Activated naive CD8-positive, alpha-beta T cell treated with anti-CD3 and anti-CD28 coated beads for 36 hours (primary cell): Measurements from ENCODE around the gene SPINK8. TPM values are rescaled to one million over a fixed set of nuclear protein-coding genes. Genes with fewer than 3 reads are reported as not detected.
"Not testable (repeated sequence)": the region's sequence is repeated elsewhere in the genome, so short reads cannot be mapped to it uniquely, and the experiment has no call there.

Experiments used
- DNase-seq: peaks from one replicate; pipeline ENCODE4 v3.0.0; 2021
- H3K27ac Mint-ChIP-seq: one replicate; pipeline ENCODE4 v1.8.0; 2022; ENCODE audit warnings: mild to moderate bottlenecking, moderate library complexity, mixed read lengths
- H3K27me3 Mint-ChIP-seq: one replicate; pipeline ENCODE4 v1.8.0; 2022; ENCODE audit warnings: mild to moderate bottlenecking, mixed read lengths
- H3K36me3 Mint-ChIP-seq: one replicate; pipeline ENCODE4 v1.8.0; 2021; ENCODE audit warnings: mild to moderate bottlenecking, mixed read lengths
- H3K4me1 Mint-ChIP-seq: one replicate; pipeline ENCODE4 v1.8.0; 2021; ENCODE audit warnings: mixed read lengths
- H3K4me3 Mint-ChIP-seq: one replicate; pipeline ENCODE4 v1.8.0; 2022; ENCODE audit warnings: mild to moderate bottlenecking, moderate library complexity, mixed read lengths
- H3K9me3 Mint-ChIP-seq: one replicate; pipeline ENCODE4 v1.8.0; 2022; ENCODE audit warnings: mixed read lengths
- total RNA-seq, 2 experiments: library from RNA; stranded (reverse); gene quantifications; one replicate each; pipeline ENCODE4 v1.2.3, GENCODE V29; 2021

Gene SPINK8
- total RNA-seq, 2 experiments from 2014 or later, result not detected

DNA sequence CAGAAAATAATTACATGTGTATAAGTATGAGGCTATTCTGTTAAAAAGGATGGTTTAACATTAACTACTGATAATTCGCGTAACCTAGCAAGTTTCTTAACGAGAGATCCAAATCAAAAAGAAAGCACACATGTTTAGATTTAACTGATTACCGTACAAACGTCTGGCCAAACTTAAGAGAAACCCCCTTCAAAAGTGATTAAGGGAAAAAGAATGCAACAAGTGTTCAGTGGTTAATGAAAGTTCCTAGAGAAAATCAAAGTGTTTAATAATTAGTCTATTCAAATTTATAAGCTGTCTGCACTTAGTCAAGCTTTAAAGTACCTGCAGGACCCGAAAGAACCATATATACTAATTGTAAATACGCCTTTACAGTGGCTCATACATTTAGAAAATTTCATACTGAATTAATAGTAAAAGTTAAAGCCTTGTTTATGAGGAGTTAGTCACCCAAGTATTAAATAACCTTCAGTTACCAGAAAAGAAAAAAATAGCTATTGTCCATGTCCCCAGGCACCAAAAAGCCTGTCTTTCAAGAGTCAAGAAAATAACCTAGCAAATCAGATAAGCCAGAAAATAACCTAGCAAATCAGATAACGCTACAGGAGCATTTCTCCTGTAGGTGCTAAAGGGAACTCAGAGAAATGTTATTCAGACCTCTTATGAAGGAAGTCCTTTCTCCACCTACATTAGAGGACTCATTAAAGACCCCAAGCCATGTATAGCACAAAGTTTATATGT, 58.0 kb downstream of the SPINK8 start:
- peaks cover 11% of the 10 kb centered on the region for H3K36me3 Mint-ChIP-seq
- no peak overlapping the region for H3K27ac Mint-ChIP-seq
- H3K4me1 Mint-ChIP-seq, result peaks cover 12% of the 10 kb centered on the region
- peaks cover 2% of the 10 kb centered on the region for H3K9me3 Mint-ChIP-seq
- H3K27me3 Mint-ChIP-seq, result no peaks in the 10 kb centered on the region
- no peak overlapping the region for H3K4me3 Mint-ChIP-seq
- DNase-seq, result no peak

GRCh38 chr3:48274452-48274851, 59.0 kb downstream of the SPINK8 start:
- Mint-ChIP-seq H3K27ac (no peak overlapping the region), H3K4me1 (peaks cover 22% of the 10 kb centered on the region), H3K9me3 (peaks cover 2% of the 10 kb centered on the region), H3K36me3 (peaks cover 20% of the 10 kb centered on the region), H3K4me3 (no peak overlapping the region), H3K27me3 (no peaks in the 10 kb centered on the region)
- no peak for DNase-seq

DNA sequence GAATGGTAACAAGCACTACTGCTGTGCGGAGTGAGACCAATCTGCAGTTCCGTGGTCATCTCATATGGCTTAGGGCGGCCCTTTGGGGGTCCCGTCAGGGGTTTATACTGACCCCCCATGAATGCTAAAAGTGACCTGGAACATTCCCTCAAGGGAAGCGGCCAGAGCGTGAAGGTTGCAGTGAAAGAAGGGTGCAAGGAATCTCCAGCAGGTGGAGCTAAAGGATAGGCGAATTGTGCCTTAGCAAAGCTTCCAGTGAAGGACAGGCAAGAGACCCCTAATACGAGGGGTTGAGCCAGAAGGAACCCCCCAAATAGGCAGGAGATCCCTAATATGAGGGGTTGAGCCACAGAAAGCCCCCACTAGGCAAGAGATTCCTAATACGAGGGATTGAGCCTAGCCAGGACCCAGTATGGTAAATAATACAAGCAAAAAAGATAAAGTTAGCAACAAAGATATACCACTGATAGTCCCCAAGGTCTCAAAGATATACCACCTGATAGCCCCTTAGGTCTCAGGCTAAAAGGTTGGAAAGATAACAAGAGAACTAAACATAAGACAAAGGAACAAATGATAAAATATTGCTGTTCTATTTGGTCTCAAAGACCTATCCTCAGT, 59.8 kb downstream of the SPINK8 start:
- peak; percentile 43 for DNase-seq
- Mint-ChIP-seq H3K4me1 (peaks cover 30% of the 10 kb centered on the region), H3K27me3 (no peaks in the 10 kb centered on the region), H3K27ac (no peak overlapping the region), H3K36me3 (peaks cover 25% of the 10 kb centered on the region), H3K9me3 (peaks cover 2% of the 10 kb centered on the region), H3K4me3 (no peak overlapping the region)

GRCh38 chr3:48271763-48272498, 61.5 kb downstream of the SPINK8 start:
- H3K27me3 Mint-ChIP-seq, result no peaks in the 10 kb centered on the region
- H3K4me1 Mint-ChIP-seq, result peaks cover 45% of the 10 kb centered on the region
- H3K9me3 Mint-ChIP-seq, result peaks cover 2% of the 10 kb centered on the region
- H3K36me3 Mint-ChIP-seq, result peaks cover 35% of the 10 kb centered on the region
- no peak for DNase-seq
- no peak overlapping the region for H3K27ac Mint-ChIP-seq
- H3K4me3 Mint-ChIP-seq, result no peak overlapping the region

GRCh38 chr3:48271223-48271622, 62.2 kb downstream of the SPINK8 start:
- peaks cover 36% of the 10 kb centered on the region for H3K36me3 Mint-ChIP-seq
- not testable (repeated sequence) for DNase-seq

GRCh38 chr3:48270306-48270705, 63.2 kb downstream of the SPINK8 start:
- DNase-seq, result no peak
- Mint-ChIP-seq H3K4me1 (peaks cover 50% of the 10 kb centered on the region), H3K9me3 (peaks cover 2% of the 10 kb centered on the region), H3K4me3 (no peak overlapping the region), H3K27ac (peak overlapping the region; percentile 75), H3K36me3 (peaks cover 36% of the 10 kb centered on the region), H3K27me3 (no peaks in the 10 kb centered on the region)

More at GRCh38 chr3:48271223-48271622, 62.2 kb downstream of the SPINK8 start:
- H3K4me3 Mint-ChIP-seq, H3K9me3 Mint-ChIP-seq, H3K27me3 Mint-ChIP-seq, H3K27ac Mint-ChIP-seq: not testable (repeated sequence)
- H3K4me1 Mint-ChIP-seq, result peaks cover 47% of the 10 kb centered on the region

GRCh38 chr3:48269592-48269991, 63.9 kb downstream of the SPINK8 start:
- H3K36me3 Mint-ChIP-seq, result peaks cover 36% of the 10 kb centered on the region
- no peaks in the 10 kb centered on the region for H3K27me3 Mint-ChIP-seq
- peak overlapping the region; percentile 37 for H3K4me3 Mint-ChIP-seq
- H3K4me1 Mint-ChIP-seq, result peaks cover 50% of the 10 kb centered on the region
- peaks cover 2% of the 10 kb centered on the region for H3K9me3 Mint-ChIP-seq
- DNase-seq, result no peak
- peak overlapping the region; percentile 95 for H3K27ac Mint-ChIP-seq

DNA sequence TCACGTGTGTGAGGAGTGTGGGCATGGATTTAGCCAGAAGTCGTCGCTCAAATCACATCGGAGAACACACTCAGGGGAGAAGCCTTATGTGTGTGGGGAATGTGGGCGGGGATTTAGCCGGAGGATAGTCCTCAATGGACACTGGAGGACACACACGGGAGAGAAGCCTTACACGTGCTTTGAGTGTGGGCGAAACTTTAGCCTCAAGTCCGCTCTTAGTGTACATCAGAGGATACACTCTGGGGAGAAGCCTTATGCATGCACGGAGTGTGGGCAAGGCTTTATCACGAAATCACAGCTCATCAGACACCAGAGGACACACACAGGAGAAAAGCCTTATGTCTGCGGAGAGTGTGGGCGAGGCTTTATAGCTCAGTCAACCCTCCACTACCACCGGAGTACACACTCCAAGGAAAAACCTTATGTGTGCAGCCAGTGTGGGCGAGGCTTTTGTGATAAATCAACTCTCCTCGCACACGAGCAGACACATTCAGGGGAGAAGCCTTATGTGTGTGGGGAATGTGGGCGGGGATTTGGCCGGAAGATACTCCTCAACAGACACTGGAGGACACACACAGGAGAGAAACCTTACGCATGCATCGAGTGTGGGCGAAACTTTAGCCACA, 64.4 kb downstream of the SPINK8 start:
- Mint-ChIP-seq H3K4me3 (peak overlapping the region; percentile 60), H3K27ac (peak overlapping the region; percentile 95), H3K4me1 (peaks cover 50% of the 10 kb centered on the region), H3K36me3 (peaks cover 39% of the 10 kb centered on the region), H3K27me3 (no peaks in the 10 kb centered on the region), H3K9me3 (peaks cover 2% of the 10 kb centered on the region)
- peak; percentile 51 for DNase-seq

GRCh38 chr3:48268381-48268935, 65.0 kb downstream of the SPINK8 start:
- peak overlapping the region; percentile 95 for H3K27ac Mint-ChIP-seq
- H3K4me3 Mint-ChIP-seq, result peak overlapping the region; percentile 60
- H3K36me3 Mint-ChIP-seq, result peaks cover 42% of the 10 kb centered on the region
- DNase-seq, result peak; percentile 86
- H3K27me3 Mint-ChIP-seq, result no peaks in the 10 kb centered on the region
- H3K9me3 Mint-ChIP-seq, result peaks cover 2% of the 10 kb centered on the region
- H3K4me1 Mint-ChIP-seq, result peaks cover 47% of the 10 kb centered on the region

- no peak for DNase-seq
- H3K27me3 Mint-ChIP-seq, result no peaks in the 10 kb centered on the region
- peaks cover 42% of the 10 kb centered on the region for H3K36me3 Mint-ChIP-seq
- peaks cover 45% of the 10 kb centered on the region for H3K4me1 Mint-ChIP-seq
- H3K9me3 Mint-ChIP-seq, result peaks cover 2% of the 10 kb centered on the region
- peak overlapping the region; percentile 54 for H3K4me3 Mint-ChIP-seq
- peak overlapping the region; percentile 95 for H3K27ac Mint-ChIP-seq
These were observed 65.7 kb downstream of the SPINK8 start for GRCh38 chr3:48267782-48268181.

DNA sequence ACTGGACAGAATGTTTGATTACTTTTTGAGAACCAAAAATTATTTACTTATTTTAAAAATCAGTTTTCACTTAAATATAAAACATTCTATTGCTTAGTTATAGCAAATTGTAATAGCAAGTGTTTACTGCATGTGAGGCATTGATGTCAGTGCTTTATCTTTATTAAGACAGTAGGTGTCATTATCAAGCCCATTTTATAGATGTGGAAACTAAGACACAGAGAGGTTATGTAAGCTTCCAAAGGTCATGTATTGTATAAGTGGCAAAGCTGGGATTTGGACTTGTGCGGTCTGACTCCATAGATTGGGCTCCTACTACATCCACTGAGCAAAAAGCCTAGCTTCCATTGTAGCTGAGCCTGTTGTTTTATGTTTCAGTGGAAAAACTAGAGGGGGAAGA, 74.9 kb downstream of the SPINK8 start:
- peaks cover 49% of the 10 kb centered on the region for H3K36me3 Mint-ChIP-seq
- H3K27ac Mint-ChIP-seq, result no peak overlapping the region
- H3K27me3 Mint-ChIP-seq, result no peaks in the 10 kb centered on the region
- DNase-seq, result no peak
- peaks cover 4% of the 10 kb centered on the region for H3K4me1 Mint-ChIP-seq
- peaks cover 3% of the 10 kb centered on the region for H3K9me3 Mint-ChIP-seq
- H3K4me3 Mint-ChIP-seq, result no peak overlapping the region

Other genes with a start within 250 kb of the SPINK8 start
- gene CDC25A, start 145.2 kb downstream of the SPINK8 start, total RNA-seq, result 10 to 100 TPM; 55.7 to 57.4 TPM
- gene CAMP, start 110.2 kb downstream of the SPINK8 start, total RNA-seq, result not detected
- gene ZNF589, start 92.6 kb downstream of the SPINK8 start, total RNA-seq, result 10 to 100 TPM; 21.7 to 22.8 TPM
- gene NME6, start 32.3 kb downstream of the SPINK8 start, total RNA-seq, result 10 to 100 TPM; 31.5 to 34.6 TPM
- not detected for gene FBXW12, start 38.6 kb upstream of the SPINK8 start, total RNA-seq
- gene PLXNB1, start 96.4 kb upstream of the SPINK8 start, total RNA-seq, result 1 to 10 TPM; 1.6 to 2.4 TPM
- 10 to 100 TPM; 28.2 to 29.5 TPM for gene CCDC51, start 106.5 kb upstream of the SPINK8 start, total RNA-seq
- gene TMA7, start 106.6 kb upstream of the SPINK8 start, total RNA-seq, result 100 to 1,000 TPM; 398 to 421 TPM
- 10 to 100 TPM; 17.3 to 17.9 TPM for gene ATRIP, start 113.1 kb upstream of the SPINK8 start, total RNA-seq
- 10 to 100 TPM; 68.8 to 73.5 TPM for gene SHISA5, start 170.5 kb upstream of the SPINK8 start, total RNA-seq
- gene PFKFB4, start 223.1 kb upstream of the SPINK8 start, total RNA-seq, result 10 to 100 TPM; 33.7 to 36.1 TPM
- gene UCN2, start 230.1 kb upstream of the SPINK8 start, total RNA-seq, result not detected